Suprapubic skin (tissue), 4 donors: ENCODE measurements around the gene SRP54.

Source experiments
- EP300 ChIP-seq: sonication (generic); formaldehyde crosslinking; IDR thresholded peaks from one replicate; pipeline ENCODE4 v1.6.1; 2017; ENCODE audit warnings: antibody characterized with exemption
- POLR2A ChIP-seq, 2 donors: fragments of 450-650 bp; IDR thresholded peaks; one replicate each; pipeline ENCODE4 v1.6.1; 2017; ENCODE audit warnings: antibody characterized with exemption in 2 of 2, mild to moderate bottlenecking in 2 of 2, moderate library complexity in 2 of 2
- POLR2AphosphoS5 ChIP-seq, 3 donors: sonication (generic); formaldehyde crosslinking; IDR thresholded peaks; one replicate each; pipeline ENCODE4 v1.6.1; 2017; ENCODE audit warnings: antibody characterized with exemption in 3 of 3
- TF ChIP-seq, protein P1 (sequence below), 2 donors: fragments of 200-600 bp in 1 of 2; fragments of 450-650 bp in 1 of 2; sonication (generic) in 1 of 2; IDR thresholded peaks; one replicate each; pipeline ENCODE4 v1.5.1; 2016 to 2019; ENCODE audit warnings: antibody characterized with exemption in 2 of 2, mild to moderate bottlenecking in 1 of 2, moderate library complexity in 1 of 2

DNA sequence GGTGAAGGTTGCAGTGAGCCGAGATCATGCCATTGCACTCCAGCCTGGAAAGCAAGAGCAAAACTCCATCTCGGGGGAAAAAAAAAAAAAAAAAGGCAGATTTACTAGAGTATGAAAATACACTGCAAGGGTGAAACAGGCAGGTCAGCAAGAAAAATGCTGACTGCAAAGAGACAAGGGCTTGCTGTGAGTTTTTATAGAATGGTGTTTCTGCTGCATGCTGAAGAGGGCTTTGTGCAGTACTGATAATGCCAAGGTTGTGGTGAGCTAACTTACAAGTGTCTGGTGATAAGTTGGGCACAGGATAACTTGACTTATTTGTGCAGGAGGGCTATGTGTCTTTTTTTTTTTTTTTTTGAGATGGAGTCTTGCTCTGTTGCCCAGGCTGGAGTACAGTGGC, 25.9 kb upstream of the SRP54 start:
- TF ChIP-seq POLR2AphosphoS5 (IDR thresholded peaks at IDR 0.05) (no peak), POLR2A (IDR thresholded peaks at IDR 0.05) (no peak), EP300 (no peak)
- TF ChIP-seq, protein P1, sequence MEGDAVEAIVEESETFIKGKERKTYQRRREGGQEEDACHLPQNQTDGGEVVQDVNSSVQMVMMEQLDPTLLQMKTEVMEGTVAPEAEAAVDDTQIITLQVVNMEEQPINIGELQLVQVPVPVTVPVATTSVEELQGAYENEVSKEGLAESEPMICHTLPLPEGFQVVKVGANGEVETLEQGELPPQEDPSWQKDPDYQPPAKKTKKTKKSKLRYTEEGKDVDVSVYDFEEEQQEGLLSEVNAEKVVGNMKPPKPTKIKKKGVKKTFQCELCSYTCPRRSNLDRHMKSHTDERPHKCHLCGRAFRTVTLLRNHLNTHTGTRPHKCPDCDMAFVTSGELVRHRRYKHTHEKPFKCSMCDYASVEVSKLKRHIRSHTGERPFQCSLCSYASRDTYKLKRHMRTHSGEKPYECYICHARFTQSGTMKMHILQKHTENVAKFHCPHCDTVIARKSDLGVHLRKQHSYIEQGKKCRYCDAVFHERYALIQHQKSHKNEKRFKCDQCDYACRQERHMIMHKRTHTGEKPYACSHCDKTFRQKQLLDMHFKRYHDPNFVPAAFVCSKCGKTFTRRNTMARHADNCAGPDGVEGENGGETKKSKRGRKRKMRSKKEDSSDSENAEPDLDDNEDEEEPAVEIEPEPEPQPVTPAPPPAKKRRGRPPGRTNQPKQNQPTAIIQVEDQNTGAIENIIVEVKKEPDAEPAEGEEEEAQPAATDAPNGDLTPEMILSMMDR (IDR thresholded peaks at IDR 0.05), result no peak
